GM21528 (cell line): ENCODE data around the gene SLC24A4.

Experiments used
- ATAC-seq: cut with Tn5 transposase; IDR thresholded peaks from one replicate; pipeline ENCODE4 v1.9.1; 2021; ENCODE audit warnings: mild to moderate bottlenecking, moderate library complexity; ENCODE audit not compliant: unreplicated experiment, low FRiP score

SLC24A4 gene

DNA sequence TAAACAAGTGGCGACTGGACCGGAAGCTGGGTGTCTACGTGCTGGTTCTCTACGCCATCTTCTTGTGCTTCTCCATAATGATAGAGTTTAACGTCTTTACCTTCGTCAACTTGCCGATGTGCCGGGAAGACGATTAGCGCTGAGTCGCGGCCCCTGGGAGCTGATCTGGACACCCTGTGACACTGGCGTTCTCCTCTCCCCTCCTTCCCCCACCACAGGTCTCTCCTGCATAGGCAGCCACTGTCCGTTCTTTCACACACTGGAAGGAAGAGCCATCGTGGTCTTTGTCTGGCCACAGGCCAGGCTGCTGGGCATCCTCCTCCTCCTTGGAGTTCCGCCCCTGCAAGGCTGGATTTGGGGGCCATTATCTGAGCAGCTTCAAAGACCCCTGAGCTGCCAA is 170.5 kb downstream of the SLC24A4 start:
- ATAC-seq = no peak

GRCh38 chr14:92494512-92494911 is 171.5 kb downstream of the SLC24A4 start:
- ATAC-seq = no peak

GRCh38 chr14:92495027-92495426 is 172.1 kb downstream of the SLC24A4 start:
- no peak for ATAC-seq

- ATAC-seq = no peak
Measured at GRCh38 chr14:92496191-92496857, 173.4 kb downstream of the SLC24A4 start.

DNA sequence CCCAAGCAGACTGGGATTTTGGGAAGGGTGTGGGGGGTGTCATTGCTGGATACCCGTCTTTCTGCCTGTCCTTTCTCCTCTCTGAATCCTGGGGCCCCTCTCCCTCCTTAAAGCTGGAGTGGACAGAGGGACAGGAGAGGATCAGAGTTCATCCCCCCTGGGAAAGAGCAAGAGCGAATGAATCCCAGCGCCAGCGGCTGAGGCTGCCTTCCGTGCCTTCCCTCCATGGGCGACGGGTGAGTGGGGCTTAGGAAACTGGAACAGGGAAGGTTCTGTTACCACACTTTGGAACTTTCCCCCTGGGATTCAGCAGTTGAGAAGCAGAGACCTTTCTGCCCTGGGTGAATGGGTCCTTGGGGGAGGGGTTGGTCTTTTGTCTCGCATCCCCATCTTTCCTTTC is 174.4 kb downstream of the SLC24A4 start:
- ATAC-seq = no peak

GRCh38 chr14:92499234-92499633 is 176.3 kb downstream of the SLC24A4 start:
- ATAC-seq = no peak

DNA sequence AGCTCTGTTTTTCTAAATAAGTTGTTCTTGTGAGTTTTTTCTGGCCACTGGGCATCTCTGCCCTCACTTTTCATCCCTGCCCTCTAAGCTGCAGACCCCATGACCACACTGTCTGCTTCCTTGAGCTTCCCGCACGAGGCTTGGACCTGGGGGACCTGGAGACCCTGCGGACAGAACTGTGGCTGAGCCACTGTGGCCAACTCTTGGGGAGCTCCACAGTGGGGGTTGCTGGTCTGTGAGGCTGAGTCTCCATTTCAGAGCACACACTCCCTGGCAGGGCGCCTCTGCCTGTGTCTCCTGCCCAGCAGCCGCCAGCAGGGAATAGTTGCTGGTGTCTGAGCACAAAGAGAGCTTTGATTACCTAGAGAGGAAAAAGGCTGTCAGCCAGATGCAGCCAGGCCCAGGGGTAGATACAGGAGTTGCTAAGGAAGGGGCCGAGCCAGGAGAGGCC is 177.6 kb downstream of the SLC24A4 start:
- no peak for ATAC-seq

DNA sequence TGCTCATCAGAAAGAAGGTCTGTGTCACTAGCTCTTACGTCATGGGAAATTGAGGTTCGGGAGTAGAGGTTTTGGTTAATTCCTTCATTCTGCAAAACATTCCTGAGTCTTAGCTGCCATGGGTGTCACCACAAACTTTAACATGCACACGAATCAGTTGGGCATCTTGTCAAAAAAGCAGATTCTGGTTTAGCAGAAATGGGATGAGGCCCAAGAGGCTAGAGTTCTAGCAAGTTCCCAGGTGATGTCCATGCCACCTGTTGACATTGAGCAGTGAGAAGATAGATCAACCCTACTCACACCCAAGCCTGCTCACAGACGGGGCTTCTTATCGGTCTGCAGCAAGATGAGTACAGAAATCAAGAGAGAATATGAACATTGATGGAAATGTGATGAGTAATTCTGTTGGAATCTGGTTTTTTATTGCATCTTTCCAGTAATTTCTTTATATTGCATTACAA is 179.0 kb downstream of the SLC24A4 start:
- ATAC-seq = no peak

- no peak for ATAC-seq
Measured at GRCh38 chr14:92502541-92503286, 179.7 kb downstream of the SLC24A4 start.

DNA sequence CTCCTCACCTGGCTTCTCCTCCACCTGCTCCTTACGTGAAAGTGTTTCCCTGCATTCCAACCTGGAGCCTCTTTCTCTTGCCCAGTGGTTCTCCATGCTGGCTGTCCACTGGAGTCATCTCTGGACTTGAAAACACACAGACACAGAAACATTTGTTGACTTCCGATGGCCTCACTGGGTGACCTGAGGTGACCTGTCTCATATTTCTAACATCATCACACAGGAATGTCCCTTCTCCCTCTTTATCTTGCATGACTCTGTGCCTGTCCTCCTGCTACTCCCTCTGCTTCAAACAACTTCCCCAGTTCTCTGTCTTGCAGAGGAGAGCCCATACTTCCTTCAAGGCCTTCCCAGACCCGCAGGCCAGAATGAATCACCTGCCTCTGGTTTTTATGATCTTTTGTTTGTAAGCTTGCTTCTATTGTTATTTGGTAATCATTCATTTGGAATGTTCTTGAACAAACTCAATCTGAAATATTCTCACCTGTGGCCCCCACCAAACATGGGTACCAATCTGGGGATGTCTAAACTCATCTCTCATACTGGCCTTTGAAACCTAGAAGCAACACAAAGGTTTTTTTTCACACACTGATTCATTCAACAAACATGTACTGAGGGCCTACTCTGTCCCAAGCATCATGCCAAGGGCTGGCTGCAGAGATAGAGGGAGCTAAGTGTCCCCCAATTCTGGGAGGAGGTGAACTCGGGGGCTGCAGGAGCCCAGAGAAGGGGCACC is 181.0 kb downstream of the SLC24A4 start:
- ATAC-seq = no peak

- no peak for ATAC-seq
Measured at GRCh38 chr14:92505826-92506225, 182.9 kb downstream of the SLC24A4 start.

- ATAC-seq = no peak
Measured at GRCh38 chr14:92506231-92506630, 183.3 kb downstream of the SLC24A4 start.

DNA sequence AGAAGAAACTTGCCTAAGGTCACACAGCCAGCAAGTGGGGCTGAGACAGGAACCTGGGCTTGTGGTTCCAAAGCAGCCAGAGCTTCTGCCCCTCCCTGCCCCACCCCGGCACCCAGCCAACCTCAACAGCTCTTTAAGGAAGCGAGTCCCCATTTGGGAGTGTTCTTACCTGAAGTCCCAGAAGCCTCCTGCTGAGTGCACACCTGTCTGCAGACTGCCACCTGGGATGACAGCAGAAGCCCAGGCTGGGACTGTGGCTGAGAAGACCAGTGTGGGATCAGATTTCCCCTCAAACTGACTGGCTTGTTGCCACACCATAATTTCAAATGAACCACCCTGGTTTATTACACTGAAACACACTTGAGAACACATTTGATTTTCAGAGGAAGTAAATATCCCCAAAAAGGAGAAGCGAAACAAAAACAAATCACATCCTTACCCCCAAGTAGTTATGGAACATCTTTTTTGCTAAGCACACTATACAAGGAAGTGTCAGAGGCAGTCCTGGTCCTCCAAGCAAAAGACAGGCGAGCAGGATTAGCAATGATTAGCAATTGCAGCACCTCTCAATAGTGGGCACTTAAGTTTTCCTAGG is 184.3 kb downstream of the SLC24A4 start:
- ATAC-seq = no peak

DNA sequence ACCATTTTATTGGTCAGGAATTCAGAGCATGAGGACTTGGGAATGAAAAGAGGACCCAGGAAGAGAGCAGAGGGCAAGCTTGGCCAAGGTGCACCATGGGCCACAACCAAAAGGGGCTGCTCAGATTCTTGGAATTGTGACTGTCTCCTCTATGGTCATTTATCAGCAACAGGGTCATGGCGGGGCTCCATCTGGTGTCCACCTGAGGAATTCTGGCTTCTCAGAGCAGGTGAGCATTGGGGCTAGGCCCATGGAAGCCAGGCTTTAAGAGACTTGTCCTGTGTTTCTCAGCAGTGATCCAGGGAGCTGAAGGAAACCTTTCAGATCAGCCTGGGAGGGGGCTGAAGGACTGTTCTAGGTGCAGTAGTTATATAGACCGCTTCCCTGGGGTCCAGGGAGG is 188.0 kb downstream of the SLC24A4 start:
- ATAC-seq = no peak

GRCh38 chr14:92511453-92512238 is 188.7 kb downstream of the SLC24A4 start:
- no peak for ATAC-seq

DNA sequence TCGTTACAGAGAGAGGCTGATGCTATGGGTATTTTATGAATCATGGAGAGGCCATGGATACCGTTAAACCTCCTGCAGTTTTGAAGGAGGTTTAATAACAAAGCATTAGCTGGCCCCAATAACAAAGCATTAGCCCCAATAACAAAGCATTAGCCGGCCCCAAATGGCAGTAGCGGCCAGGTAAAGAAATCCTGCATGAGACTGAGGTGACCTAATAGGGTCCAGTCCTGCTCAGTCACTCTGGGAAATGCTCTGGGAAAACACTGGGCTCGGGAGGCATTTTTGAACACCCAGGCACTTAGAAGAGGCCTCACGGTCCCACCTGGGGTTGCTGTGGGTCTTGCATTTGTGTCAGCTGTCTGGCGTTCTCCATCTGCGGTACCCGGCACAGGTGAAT is 189.8 kb downstream of the SLC24A4 start:
- ATAC-seq = no peak

DNA sequence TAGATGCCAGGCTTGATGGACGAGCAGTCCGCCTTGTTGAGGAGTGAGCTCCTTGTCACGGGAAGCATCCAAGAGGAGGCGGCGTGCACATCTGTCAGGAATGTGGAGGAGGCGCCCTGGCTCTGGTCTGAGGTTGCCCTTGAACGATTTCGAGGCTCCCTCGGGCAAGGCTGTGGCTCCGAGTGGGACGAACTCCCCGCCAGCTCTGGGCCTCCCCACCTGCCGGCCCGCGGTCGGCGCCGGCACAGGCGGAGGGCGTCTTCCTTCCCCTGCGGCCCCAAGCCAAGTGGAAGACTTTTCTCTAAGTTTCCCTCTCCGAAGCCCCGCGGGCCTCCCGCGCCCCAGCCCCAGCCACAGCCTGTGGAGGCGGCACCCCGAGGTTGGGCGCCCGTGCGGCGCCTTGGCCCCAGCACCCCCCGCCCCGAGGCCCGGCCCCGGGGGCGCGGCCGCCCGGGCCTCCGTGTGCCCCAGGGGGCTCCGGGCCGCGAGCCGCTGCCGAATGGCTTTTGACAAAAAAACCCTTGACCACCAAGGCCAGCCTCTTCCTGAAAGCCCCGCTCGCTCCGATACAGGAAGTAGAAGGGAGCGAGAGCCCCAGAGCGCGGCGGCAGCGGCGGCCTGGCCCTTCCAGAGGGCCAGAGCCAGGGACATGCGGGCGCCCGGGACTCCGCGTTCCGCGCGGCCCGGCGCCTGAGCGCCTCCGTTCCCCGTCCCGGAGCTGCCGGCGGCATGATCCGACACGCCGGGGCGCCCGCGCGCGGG is 190.4 kb downstream of the SLC24A4 start, which contains the start of gene RIN3:
TSS of gene RIN3 (plus strand) at position 578 of the 762 bp plus-strand sequence. CDS start at position 730, 152 bp downstream.
- peak; percentile 71 for ATAC-seq

DNA sequence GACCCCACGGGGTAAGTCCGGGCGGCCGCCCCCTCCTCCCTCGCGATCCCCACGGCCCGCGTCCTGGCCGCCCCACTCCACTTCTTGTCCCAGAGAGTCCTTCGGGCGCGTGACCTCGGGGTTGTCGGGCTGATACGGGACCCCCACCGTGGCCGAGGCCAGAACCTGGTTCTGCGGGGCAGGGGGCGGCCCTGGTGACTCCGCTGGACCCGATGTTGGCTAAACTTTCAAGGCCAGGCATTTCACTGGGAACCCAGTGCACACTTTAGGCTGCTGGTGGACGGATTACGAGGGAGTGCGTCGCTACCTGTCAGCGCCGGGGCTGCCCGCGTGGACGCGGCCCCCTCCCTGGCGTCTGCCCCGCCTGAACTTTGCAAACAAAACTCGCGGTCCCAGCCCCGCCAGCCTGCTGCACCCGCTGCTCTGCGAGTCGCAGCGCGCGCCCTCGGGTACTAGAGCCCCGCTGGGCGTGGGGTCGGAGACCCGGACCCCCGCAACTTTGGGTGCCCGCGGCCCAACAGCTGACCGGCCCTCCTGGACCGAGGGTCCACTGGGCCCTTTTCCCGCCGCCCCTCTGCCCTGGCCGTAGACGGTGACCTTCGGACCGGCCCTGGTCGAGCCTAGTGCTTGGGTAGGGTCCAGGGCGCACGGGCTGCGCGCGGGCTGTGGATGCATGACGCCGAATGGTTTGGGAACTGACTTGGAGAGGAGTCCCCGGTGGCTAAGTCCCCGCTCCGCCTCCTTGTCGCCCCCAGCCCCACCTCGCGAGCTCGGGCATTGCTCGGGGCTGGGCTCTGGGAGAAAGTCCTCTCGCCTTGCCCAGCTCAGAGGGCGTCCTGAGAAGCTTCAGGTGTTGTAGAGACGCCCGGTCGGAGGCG is 191.2 kb downstream of the SLC24A4 start:
- peak; percentile 32 for ATAC-seq
